Activated T-cell treated with anti-CD3 and anti-CD28 coated beads for 24 hours (primary cell): ENCODE data around the gene SNX3.
"Not testable (repeated sequence)": the region's sequence is repeated elsewhere in the genome, so short reads cannot be mapped to it uniquely, and the experiment has no call there.

ENCODE experiments used
- DNase-seq: peaks from one replicate; pipeline ENCODE4 v3.0.0-alpha.2; 2020; ENCODE audit warnings: low read depth

SNX3 gene

DNA sequence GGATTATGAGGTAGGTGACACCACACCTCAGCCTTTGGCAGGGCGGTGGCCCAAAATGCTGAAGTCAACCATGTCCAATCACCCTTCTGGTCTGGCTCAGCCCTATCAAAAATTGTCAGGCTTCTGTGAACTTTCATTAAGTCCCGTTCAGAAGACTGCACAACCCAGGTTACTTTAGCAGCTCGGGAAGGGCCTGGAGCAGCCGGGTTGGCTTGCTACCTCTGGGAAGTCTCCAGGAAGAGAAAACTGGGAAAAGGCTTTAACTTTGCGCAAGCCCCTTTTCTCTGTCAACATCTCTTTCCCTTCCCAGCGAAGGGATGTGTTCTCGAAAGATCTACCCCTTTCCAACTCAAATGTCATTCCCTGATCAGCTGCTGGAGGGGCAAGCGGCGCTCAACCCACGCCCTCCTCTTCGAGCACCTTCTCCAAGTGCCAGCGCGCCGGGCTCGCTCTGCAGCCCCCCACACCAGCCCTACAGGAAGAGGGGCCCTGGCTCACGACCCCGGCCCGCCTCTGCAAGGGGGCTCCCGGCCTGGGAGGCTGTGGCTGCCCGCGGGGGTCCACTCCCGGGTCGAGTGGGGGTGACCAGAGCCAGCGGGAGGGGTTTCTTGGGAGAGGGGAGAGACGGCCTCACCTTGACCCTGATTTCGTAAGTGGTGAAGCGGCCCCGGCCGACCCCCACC lies 573 bp downstream of the SNX3 start:
- peak; percentile 10 for DNase-seq

DNA sequence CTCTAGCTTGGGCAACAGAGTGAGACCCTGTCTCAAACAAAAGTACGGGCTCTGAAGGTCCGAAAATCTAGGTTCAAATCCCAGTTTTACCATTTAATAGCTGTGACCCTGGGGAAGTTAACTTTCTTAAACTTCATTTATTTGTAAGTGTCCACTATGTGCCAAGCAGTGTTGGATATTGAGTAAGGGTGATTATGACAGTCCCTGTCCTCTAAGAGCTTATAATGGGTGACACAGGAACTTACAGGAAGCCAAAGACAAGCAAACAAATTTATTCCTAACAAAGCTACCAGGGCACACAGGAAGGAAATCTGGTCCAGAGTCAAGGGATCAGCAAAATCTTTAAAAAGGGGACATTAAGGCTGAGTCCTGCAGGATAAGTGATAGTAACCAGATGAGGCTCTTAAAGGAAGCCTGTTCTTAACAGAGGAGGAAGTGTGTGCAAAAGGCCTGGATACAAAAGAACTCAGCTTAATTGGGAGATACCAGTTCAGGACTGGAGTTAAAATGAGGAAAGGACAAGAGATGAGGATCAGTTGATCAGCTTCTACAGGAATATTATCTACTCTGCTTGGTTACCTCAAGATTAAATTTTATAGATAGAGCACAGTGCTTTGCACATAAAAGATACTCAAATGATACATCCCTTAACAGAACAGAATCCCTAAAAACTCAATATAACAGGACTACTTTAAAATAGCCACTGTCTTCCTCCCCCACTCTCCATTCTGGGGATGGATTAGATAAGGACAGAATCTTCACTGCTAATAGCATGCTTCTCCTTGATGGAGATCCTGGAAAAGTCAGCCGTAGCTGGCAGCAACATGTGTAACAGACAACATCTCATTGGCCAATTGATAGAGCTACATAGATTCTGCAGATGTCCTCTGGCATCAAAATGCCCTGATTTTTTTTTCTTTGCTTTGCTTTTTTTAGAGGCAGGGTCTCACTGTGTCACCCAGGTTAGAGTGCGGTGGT lies 6.1 kb downstream of the SNX3 start:
- DNase-seq: no peak

DNA sequence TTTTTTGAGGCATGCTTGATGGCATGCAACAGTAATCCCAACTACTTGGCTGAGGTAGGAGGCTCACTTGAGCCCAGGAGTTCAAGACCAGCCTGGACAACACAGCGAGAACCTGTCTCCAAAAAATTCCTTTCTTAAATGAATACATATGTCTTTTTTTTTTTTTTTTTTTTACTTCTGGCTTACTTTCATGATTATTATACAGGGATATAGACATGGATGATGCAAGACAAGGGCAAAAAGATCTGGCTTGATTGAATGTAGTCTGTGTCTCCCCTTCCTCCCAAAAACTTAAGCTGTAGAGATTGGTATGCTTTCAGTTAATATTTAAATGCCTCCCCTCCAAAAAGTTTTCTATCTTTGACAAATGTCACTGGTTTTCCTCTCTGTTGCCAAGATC lies 7.6 kb downstream of the SNX3 start:
- DNase-seq: no peak

DNA sequence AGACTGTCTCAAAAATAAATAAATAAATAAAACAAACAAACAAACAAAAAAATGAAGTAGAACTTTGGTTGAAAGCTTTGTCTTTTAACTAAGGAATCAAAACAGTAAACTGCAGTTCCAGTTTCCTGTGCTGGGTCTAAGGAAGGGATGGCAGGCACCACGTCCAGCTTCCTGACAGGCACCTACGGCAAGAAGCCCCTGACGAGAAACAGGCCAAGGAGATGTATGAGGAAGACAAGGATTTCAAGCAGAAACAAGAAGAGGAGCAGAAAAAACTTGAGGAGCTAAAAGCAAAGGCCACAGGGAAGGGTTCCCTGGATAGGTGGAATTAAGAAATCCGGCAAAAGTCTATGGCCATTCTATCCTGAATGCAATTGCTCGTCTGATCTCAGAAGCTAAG lies 8.8 kb downstream of the SNX3 start:
- no peak for DNase-seq

DNA sequence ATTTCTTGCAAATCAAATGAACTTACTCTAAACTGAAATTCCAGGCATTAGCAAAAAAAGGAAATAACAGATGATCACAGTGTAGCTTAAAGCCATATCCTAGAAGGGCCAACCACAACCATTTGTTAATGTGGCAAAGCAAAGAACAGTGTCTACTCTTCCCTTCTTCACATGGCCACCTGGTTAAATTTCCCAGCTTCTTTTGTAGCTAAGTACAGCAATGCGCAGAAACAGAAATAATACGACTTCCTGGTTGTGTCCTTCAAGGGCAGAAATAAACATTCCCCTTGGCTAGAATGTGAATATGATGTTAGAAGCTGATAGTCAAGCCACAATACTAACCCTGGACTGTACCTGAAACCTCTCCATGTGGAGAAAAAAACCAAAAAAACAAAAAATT lies 9.6 kb downstream of the SNX3 start:
- no peak for DNase-seq

DNA sequence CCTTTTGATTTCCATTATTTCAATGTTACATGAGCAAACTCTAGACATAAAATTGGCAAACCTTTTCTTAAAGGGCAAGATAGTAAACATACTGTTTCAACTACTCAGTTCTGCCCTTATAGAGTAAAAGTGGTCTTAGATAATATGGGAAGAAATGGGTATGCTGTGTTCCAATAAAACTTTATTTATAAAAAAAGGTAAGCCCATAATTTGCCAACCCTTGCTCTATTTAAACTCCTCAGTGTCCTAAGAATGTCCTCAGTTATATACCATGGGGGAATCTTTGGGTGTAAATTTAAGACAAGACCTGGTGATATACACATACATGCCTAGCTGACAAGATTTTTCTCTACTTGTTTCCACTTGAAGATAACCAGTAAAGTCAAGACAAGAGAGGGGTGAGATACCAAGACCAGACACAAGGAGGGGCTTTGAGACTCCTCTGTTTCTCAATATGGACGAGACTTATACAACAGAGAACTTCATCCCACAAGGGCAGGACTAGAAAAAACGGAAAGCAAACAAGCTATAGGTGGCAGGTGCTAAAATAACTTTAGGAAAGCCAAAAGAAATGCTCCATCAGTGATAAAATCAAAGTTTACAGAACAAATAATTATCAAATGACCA lies 10.5 kb downstream of the SNX3 start:
- no peak for DNase-seq

DNA sequence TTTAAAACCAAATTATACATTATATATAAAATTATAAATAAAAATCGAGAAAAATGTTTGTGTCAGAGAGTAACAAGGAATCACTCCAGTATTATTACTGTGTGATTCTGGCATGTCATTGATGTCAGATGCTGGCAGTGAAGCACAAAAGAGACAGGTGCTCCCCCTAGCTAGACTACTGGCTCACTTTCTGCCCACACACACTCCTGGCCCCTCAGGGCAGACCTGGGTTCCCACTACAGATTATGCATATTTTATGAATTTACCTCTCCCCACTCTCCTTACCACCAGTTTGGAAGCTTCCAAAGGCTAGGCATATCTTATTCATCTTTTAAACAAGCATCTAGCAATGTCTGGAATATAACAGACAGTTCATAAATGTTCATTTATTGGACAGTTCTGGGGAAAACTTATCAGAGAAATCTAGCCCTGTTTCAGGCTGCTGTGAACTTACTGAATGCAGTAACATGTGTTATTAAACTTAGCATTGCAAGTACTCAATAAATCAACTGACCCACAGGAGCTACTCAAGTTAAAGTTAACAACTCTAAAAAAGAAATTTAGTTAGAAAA lies 12.8 kb downstream of the SNX3 start:
- no peak for DNase-seq

DNA sequence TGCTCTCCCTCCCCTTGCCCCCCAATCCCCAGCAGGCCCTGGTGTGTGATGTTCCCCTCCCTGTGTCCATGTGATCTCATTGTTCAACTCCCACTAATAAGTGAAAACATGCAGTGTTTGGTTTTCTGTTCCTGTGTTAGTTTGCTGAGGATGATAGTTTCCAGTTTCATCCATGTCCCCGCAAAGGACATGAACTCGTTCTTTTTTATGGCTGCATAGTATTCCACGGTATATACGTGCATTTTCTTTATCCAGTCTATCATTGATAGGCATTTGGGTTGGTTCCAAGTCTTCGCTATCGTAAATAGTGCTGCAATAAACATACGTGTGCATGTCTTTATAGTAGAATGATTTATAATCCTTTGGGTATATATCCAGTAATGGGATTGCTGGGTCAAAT lies 15.7 kb downstream of the SNX3 start:
- DNase-seq: not testable (repeated sequence)

DNA sequence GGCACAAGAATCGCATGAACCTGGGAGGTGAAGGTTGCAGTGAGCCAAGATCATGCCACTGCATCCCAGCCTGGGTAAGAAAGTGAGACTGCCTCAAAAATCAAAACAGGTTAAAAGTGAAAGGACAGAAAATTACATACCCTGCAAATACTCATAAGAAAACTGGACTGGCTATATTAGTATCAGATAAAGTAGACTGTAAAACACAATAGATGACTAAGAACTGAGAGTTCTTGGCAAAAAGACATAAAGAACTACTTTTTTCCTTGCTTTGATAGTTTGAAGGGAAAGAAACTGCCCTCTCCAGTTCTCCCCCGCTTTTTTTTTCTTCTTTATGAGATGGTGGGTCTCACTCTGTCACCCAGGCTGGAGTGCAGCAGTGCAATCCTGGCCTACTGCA lies 17.0 kb downstream of the SNX3 start:
- no peak for DNase-seq

DNA sequence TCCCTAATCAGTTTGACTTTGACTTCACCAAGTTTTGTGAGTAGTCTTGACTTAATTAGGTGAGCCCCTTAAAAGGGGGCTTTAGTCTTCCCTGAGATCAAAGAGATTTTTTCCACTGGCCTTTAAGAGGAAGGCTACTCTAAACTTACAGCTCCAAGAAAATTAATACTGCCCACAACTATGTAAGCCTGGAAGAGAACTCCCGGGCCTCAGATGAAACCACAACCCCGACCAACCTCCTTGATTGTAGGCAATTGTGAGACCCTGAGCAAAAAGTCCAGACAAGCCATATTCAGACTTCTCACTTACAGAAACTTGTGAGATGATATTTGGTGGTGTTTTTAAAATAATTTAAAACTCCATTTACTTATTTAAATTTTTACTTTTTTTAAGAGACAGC lies 18.1 kb downstream of the SNX3 start:
- DNase-seq: no peak

DNA sequence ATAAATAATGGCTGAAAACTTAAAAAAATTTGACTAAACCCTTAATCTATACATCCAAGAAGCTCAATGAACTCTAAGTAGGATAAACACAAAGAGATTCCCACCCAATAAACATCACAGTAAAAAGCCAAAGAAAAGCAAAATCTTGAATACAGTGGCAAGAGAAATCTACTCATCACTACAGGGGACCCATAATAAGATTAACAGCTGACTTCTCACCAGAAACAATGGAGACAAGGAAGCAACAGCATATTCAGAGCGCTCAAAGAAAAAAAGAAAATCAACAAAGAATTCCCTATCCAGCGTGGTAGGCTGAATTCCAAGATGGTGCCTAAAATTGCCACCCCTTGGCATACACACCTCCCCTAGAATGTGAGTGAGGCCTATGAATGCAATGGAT lies 18.6 kb downstream of the SNX3 start:
- no peak for DNase-seq

DNA sequence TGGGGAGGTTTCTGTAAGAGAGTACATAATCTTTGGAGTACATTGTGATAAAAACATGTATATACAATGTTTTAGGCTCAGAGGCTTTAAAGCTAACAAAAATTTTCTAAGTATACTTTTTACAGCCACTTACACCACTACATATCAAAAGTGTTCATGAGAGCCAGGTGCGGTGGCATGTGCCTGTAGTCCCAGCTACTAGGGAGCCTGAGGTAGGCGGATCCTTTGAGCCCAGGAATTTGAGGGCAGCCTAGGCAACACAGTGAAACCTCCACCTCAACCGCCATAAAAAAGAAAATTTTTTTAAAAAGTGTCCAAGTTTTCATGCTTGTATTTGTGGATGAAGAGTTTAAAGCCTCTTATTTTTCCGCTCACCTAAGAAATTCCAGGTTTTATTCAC lies 22.5 kb downstream of the SNX3 start:
- DNase-seq: no peak

DNA sequence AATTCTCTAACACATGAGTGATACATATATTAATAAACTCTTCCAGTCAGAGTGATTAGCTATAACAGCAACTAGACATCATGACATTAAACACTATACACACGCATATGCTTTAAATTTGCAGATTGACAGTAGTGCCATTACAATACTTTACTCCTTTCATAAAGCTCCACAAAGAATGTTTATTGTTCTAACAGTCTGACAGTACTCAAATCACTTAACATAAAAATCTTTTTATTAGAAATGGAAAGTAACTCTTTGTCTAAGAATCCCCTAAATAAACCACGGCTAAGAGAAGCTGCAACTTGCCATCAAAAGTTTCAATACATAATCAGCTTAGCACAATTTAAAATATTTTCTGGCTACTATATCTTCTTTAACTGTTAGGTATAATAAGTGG lies 24.0 kb downstream of the SNX3 start:
- no peak for DNase-seq

DNA sequence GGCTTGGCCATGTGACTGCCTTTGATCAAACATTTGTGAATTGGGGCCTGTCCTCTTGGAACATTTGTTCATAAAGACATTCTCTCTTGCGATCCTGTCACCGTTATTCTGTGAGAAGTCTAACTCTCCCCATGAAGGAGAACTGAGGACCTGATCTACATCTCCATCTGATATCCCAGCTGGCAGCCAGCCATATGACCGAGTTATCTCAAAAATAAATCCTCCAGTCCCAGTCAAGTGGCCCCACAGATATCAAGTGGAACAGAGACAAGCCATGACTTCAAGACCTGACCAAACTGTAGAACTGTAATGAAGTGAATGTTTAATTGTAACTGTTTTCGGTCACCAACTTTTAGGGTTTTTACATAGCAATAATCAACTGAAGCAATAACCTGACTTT lies 25.7 kb downstream of the SNX3 start:
- no peak for DNase-seq

DNA sequence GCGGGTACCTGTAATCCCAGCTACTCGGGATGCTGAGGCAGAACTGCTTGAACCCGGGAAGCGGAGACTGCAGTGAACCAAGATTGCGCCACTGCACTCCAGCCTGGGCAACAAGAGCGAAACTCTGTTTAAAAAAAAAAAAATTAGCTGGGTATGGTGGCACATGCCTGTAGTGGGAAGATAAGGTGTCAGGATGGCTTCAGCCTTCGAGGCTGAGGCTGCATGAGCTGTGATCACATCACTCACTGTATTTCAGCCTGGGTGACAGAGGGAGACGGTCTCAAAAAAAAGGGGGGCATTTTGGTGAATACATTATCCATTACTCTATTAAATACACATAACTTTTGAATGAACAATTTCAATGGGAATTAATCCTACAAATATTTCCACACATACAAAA lies 32.4 kb downstream of the SNX3 start:
- DNase-seq: no peak

DNA sequence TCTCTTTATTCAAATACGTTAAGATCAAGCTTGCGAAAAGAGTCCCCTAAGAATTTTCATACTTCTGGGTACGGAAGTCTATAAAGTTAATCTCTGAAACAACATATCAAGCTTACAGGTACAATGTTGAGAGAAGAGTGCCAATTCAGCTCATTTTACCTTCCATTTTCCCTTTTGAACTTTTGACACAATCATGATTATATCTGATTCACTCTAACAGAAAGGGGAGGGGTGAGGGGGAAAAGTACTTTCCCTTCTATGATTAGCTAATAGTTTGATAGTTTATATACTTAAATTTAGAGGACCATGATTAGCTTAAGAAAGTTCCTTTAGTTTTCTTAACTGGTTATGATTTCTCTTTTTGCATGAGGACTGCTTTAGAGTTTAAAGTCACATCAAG lies 33.5 kb downstream of the SNX3 start:
- DNase-seq: no peak

DNA sequence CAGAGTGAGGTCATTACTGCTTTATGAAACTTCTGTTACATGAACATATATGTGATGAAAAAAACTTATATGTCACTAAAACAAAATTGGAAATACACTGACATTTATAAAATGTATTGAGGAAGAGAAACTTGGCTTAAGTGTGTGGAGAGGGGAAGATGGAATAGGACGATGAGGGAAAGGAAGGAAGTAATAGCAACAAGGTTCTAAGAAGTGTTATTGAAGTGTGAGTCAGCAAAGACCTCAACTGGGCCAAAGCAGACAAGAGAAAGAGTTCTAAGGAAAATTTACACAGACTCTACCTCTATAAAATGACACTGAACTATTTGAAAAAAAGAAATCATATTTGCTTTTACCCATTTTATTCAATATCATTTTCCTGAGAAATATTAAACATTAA lies 38.3 kb downstream of the SNX3 start:
- DNase-seq: no peak

DNA sequence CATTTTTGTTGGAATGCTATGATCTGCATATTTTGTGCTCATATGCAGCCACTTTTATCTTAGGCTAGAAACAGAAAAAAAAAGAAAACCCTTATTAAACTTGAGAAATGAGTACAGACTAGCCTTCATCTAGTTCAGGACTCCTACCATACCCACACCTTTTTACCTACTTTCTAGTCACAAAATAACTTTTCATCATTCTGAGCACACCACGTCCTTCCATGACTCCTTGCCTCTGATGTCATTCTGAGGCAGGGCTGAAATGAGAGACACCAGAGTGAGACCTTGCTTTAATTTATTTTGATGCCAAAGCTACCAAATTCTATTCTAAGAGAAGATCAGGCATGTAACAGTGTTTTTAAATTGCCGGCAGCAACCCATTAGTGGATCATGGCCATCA lies 38.8 kb downstream of the SNX3 start:
- DNase-seq: no peak

DNA sequence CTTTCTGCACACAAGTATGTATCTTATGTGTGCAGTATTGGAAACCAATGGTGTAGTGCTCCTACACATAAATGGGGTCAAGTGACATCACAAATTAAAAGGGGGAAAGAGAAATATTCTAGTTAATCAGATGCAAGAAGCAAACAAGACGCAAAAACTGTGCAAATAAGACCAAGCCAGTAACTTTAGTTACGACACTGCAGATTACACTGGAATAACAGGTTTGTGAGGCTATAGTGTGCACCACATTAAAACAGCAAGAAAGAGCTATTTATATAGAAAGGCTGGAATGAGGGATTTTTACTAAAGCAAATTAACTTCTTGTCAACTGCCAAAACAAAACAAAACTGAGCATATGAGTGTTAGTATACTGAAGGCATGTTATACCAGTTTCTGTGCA lies 49.2 kb downstream of the SNX3 start:
- DNase-seq: no peak

DNA sequence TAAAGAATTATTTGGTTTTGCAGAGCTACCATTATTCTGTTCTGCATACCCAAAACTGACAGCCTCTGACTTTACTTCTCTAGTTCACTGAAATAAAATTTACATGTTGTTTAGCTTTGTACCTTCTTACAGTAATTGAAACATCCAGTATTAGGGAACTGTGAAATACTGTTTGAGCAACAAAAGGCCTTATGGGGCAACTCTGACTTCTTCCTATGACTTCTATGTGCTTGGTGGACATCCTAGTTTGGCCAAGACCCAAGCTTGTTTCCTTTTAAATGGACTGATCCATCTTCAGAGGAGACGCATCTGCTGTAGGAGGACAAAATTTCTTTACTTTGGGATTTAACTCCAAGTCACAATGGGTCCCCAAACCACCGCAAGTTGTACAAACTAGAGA lies 50.3 kb downstream of the SNX3 start:
- no peak for DNase-seq

DNA sequence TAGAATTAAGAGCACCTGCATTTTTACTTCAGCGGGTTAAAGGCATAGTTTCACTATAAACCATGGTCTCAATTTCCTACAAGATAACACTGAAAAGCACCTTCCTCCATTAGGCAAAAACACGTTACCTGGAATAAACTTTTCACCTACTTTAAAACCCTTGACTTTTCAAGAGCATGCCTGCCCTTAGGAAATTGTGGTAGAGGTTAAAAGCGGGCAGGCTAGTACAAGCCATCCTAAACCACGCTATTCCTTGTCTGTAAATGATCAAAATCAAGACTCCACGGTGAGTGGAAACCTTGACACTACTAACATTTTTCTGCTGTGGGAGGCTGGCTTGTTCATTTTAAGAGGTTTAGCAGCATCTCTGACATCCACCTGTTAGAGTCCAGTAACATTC lies 51.1 kb downstream of the SNX3 start:
- DNase-seq: no peak

DNA sequence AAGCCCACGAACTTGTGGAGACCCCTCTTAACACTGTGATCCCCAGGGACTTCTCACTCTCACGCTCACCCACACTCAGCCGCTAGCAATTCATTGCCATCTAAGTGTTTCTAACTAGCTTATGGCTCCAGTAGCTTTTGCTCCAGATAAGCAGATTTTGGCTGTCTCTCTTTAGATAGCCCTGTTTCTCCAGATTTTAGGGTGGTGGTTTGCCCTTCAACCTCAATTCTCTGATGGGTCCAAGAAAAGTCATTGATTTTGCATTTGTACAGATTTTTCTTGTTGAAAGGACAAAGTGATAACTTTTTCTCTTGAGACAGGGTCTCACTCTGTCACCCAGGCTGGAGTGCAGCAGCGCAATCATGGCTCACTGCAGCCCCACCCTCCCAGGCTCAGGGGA lies 53.8 kb downstream of the SNX3 start:
- DNase-seq: no peak
